ENCODE measurements around the gene SHMT2.
A peak's percentile ranks its signal among the peaks of the same experiment; 100 is the strongest.

SHMT2 gene

DNA sequence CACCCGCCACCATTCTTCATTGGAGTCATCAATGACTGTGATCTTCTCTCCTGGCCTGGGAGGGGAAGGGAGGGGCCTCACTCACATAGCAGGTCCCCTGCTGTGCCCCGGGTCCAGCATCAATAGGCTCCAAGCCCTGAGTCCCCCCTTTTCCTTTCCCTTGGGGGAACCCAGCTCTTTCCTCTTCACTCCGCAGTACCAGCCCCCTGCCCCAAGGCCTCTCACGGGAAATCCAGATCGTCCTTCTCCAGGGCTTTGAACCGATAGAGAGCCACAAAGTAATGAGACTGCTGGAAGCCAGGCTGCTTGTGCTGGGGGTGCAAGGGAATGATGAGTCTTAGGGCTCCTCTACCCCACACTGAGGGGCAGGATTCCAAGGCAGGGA, 14.8 kb downstream of the SHMT2 start:
- Histone ChIP-seq H3K4me1 (ENCODE audit: control insufficient read depth in 1 of 2, insufficient read depth in 1 of 2, low read depth in 1 of 2, low read length in 1 of 2) (peaks cover 48 to 57% of the 10 kb centered on the region in 2 experiments), H3K9me3 (no peaks in the 10 kb centered on the region), H3K27me3 (peaks cover 56% of the 10 kb centered on the region)

DNA sequence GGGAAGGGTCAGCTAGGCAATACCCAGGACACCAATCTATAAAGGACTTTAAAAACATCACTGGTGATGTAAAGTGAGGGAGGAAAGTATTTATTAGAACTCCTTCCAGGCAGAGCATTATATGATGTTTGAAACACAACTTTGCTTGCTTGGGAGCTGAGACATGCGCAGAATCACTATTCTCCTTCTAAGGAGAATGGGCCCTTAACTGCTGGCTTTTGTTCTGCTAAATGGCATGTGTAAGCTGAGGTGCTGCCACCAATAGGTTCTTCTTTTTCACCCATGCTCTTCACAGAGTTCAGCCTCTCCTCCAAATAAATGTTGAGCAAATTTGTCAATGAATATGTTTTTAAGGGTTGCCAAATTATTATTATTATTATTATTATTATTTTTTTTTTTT, 17.5 kb downstream of the SHMT2 start:
- Histone ChIP-seq H3K36me3 (peaks cover 4% of the 10 kb centered on the region), H3K4me3 (ENCODE audit: low read depth in 1 of 2, low read length in 1 of 2) (no peak overlapping the region), H3K9me3 (no peaks in the 10 kb centered on the region), H3K27me3 (peaks cover 29% of the 10 kb centered on the region), H3K27ac (no peak overlapping the region), H3K4me1 (ENCODE audit: control insufficient read depth in 1 of 2, insufficient read depth in 1 of 2, low read depth in 1 of 2, low read length in 1 of 2) (peaks cover 26 to 31% of the 10 kb centered on the region in 2 experiments)
- TF ChIP-seq, protein P1, sequence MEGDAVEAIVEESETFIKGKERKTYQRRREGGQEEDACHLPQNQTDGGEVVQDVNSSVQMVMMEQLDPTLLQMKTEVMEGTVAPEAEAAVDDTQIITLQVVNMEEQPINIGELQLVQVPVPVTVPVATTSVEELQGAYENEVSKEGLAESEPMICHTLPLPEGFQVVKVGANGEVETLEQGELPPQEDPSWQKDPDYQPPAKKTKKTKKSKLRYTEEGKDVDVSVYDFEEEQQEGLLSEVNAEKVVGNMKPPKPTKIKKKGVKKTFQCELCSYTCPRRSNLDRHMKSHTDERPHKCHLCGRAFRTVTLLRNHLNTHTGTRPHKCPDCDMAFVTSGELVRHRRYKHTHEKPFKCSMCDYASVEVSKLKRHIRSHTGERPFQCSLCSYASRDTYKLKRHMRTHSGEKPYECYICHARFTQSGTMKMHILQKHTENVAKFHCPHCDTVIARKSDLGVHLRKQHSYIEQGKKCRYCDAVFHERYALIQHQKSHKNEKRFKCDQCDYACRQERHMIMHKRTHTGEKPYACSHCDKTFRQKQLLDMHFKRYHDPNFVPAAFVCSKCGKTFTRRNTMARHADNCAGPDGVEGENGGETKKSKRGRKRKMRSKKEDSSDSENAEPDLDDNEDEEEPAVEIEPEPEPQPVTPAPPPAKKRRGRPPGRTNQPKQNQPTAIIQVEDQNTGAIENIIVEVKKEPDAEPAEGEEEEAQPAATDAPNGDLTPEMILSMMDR (IDR thresholded peaks at IDR 0.05): no peak

More for the DNA sequence above, 14.8 kb downstream of the SHMT2 start:
- Histone ChIP-seq H3K36me3 (peaks cover 4% of the 10 kb centered on the region), H3K4me3 (ENCODE audit: low read depth in 1 of 2, low read length in 1 of 2) (no peak overlapping the region), H3K27ac (no peak overlapping the region)
- TF ChIP-seq, protein P1 (IDR thresholded peaks at IDR 0.05): no peak

DNA sequence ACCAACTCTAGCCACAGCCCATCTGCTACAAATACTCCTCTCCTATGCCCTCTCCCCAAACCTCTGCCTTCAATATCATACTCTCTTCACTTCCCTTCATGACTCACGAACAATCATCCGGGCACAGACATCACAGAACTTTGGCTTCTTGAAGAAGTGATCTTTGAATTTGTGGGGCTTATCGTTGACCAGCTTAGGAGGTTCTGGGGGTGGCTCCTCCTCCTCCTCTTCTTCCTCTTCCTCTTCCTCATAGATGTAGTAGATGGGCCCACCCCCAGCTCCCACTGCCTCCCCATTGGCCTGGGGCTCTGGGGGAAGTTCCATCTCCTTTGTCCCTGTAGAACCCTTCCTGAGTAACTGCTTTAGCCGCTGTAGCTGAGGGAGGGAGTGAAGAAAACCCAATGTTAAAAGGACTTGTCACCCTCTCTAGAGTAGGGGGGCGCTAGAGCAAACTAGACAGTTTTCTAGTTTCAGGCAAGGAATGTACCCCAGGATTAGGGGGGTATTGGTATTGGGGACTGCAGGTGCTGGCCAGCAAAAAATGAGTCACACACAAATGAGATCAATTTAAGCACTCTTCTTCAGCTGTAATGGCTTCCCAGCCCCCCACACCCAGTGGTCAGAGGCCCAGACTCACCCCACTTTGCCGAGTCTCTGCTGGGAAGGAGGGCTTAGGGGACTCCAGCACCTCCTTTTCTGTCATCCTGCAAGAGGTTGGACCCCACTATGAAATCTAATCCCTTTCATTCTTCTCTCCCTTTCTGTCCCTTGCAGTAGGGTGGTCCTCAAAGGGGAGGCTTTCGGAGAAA, 19.6 kb downstream of the SHMT2 start:
- Histone ChIP-seq H3K9me3 (no peaks in the 10 kb centered on the region), H3K4me3 (ENCODE audit: low read depth in 1 of 2, low read length in 1 of 2) (peak overlapping the region in 1 of 2 experiments; percentile 20)
- TF ChIP-seq, protein P1 (IDR thresholded peaks at IDR 0.05): no peak

DNA sequence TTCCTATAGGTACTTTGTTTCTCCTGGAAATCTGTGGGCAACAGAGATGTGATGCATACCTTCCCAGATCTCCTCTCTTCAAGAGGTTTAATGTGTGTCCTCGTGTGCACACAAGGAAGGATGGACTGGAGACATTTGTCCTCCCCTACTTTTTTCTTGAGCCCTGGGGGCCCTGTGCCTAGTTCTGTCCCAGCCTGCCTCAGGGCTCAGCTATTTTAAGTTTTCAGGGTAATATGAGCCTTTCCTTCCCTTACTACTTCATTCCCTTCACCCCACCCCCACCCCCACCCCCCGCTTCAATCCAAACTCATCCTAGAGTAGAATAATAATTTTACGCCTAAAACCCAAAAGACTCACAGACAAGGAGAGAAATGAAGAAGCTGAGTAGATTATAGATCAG, 21.0 kb downstream of the SHMT2 start:
- Histone ChIP-seq H3K4me1 (ENCODE audit: control insufficient read depth in 1 of 2, insufficient read depth in 1 of 2, low read depth in 1 of 2, low read length in 1 of 2) (peaks cover 9 to 11% of the 10 kb centered on the region in 2 experiments), H3K4me3 (ENCODE audit: low read depth in 1 of 2, low read length in 1 of 2) (no peak overlapping the region), H3K27me3 (no peaks in the 10 kb centered on the region), H3K36me3 (peaks cover 23% of the 10 kb centered on the region), H3K9me3 (no peaks in the 10 kb centered on the region), H3K27ac (no peak overlapping the region)
- TF ChIP-seq, protein P1 (IDR thresholded peaks at IDR 0.05): no peak

More for the DNA sequence above, 19.6 kb downstream of the SHMT2 start:
- peaks cover 11% of the 10 kb centered on the region for H3K36me3 ChIP-seq
- peaks cover 8% of the 10 kb centered on the region for H3K27me3 ChIP-seq
- H3K27ac ChIP-seq: no peak overlapping the region
- H3K4me1 ChIP-seq (ENCODE audit: control insufficient read depth in 1 of 2, insufficient read depth in 1 of 2, low read depth in 1 of 2, low read length in 1 of 2): peaks cover 9 to 11% of the 10 kb centered on the region in 2 experiments

DNA sequence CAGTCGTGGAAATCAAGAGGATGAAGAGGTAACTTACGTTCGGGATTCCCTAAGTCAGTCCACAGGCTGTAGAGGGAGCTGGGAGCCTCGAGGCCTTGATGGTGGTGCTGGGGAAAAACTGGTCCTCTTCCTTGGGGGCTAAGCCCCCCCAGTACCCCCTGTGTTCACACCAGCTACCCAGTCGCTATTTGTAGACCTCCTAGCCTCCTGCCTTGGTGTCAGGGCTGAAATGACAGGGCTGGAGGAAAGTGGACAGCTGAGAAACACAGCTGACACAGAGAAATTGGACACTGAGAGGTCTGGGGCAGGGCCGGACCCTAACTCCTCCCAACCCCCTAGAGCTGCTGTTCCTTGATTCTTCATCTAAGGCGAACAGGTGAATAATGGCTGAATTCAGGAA, 21.4 kb downstream of the SHMT2 start, which contains the start of gene STAC3:
Gene STAC3 (minus strand): TSS at position 232 of the 400 bp plus-strand sequence. CDS start 1,551 bp downstream, outside the sequence.
- TF ChIP-seq, protein P1 (IDR thresholded peaks at IDR 0.05): no peak
- H3K27ac ChIP-seq: no peak within 1 kb of the TSS
- H3K27me3 ChIP-seq: no peaks in the 10 kb centered on the region

More for the DNA sequence above, 21.4 kb downstream of the SHMT2 start, which contains the start of gene STAC3:
- Histone ChIP-seq H3K4me1 (ENCODE audit: control insufficient read depth in 1 of 2, insufficient read depth in 1 of 2, low read depth in 1 of 2, low read length in 1 of 2) (peaks cover 9 to 11% of the 10 kb centered on the region in 2 experiments), H3K36me3 (peaks cover 27% of the 10 kb centered on the region), H3K9me3 (no peaks in the 10 kb centered on the region), H3K4me3 (ENCODE audit: low read depth in 1 of 2, low read length in 1 of 2) (no peak within 1 kb of the TSS)
